ENCODE measurements around the gene DNAJC25.

DNAJC25 gene

GRCh38 chr9:111631214-111631971 lies at the start of gene DNAJC25:
TSS of gene DNAJC25 (plus strand) at chr9:111631334. CDS start at chr9:111631408, 74 bp downstream.
- TF ChIP-seq CTCF (conservative IDR thresholded peaks at IDR 0.05), result 0 out of 2 replicates have a peak, but pooled peaks have one; percentile 13

GRCh38 chr9:111582888-111583287 lies 48.2 kb upstream of the DNAJC25 start:
- H3K27ac ChIP-seq, result no peak overlapping the region
- TF ChIP-seq CTCF (conservative IDR thresholded peaks at IDR 0.05), result no peak

More at GRCh38 chr9:111631214-111631971, at the start of gene DNAJC25:
- H3K27ac ChIP-seq, result peak within 1 kb of the TSS; percentile 89

- H3K27ac ChIP-seq, result no peak overlapping the region
- no peak for TF ChIP-seq CTCF (conservative IDR thresholded peaks at IDR 0.05)
These were observed 44.8 kb upstream of the DNAJC25 start for GRCh38 chr9:111586378-111586777.

GRCh38 chr9:111588846-111589245 lies 42.3 kb upstream of the DNAJC25 start:
- no peak for TF ChIP-seq CTCF (conservative IDR thresholded peaks at IDR 0.05)

GRCh38 chr9:111597852-111598732 lies 33.0 kb upstream of the DNAJC25 start:
- TF ChIP-seq CTCF (conservative IDR thresholded peaks at IDR 0.05), result peak; percentile 100
- H3K27ac ChIP-seq, result peak overlapping the region; percentile 99

More at GRCh38 chr9:111588846-111589245, 42.3 kb upstream of the DNAJC25 start:
- H3K27ac ChIP-seq, result no peak overlapping the region

GRCh38 chr9:111598733-111599091 lies 32.4 kb upstream of the DNAJC25 start:
- H3K27ac ChIP-seq, result peak overlapping the region; percentile 99
- TF ChIP-seq CTCF (conservative IDR thresholded peaks at IDR 0.05), result no peak

Measured in VCaP (cell line).